Stimulated activated CD4-positive, alpha-beta T cell treated with anti-CD3 and anti-CD28 coated beads, Interleukin-12 subunit alpha, Interleukin-12 subunit beta, amount 100 ng/mL, for 24 hours (primary cell): ENCODE results near the gene RASSF10.

Source experiments
- DNase-seq, 2 experiments: peaks; one replicate each; pipeline ENCODE4 v3.0.0-alpha.2; 2020; ENCODE audit warnings: low read depth in 2 of 2

RASSF10 gene

GRCh38 chr11:13008625-13009475, at the start of gene RASSF10:
Gene RASSF10 (plus strand): TSS chr11:13009316. CDS start chr11:13009577, 261 bp downstream.
- peak in 1 of 2 experiments; percentile 34 for DNase-seq

- DNase-seq: no peak
Observed at GRCh38 chr11:12961615-12962014, 47.5 kb upstream of the RASSF10 start.

- no peak for DNase-seq
Observed at GRCh38 chr11:12962306-12962705, 46.8 kb upstream of the RASSF10 start.

- no peak for DNase-seq
Observed at GRCh38 chr11:12963051-12963450, 46.1 kb upstream of the RASSF10 start.

GRCh38 chr11:12963792-12964536, 45.2 kb upstream of the RASSF10 start:
- DNase-seq: peak; percentile 13 to 54

- no peak for DNase-seq
Observed at GRCh38 chr11:12964650-12965049, 44.5 kb upstream of the RASSF10 start.

- DNase-seq: no peak
Observed at GRCh38 chr11:12966002-12966401, 43.1 kb upstream of the RASSF10 start.

DNA sequence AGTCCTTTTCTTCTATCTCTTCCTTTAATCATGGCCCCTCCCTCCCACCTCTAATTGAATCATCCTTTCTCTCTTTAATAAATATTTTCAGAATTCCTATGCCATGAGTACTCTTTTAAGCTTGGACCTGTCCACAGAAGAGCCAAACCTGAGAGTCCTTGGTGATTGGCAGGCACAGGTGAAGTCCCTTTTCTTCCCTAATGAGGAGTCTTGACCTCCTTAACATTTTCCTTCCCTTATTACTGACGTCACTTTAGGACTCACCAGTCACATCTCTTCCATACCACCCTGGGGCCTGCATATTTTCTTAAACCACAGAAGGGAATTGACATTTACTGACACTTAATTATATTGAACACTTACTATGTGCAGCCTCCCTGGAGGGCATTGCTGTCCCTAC, 41.0 kb upstream of the RASSF10 start:
- no peak for DNase-seq

GRCh38 chr11:12968826-12969225, 40.3 kb upstream of the RASSF10 start:
- DNase-seq: no peak

DNA sequence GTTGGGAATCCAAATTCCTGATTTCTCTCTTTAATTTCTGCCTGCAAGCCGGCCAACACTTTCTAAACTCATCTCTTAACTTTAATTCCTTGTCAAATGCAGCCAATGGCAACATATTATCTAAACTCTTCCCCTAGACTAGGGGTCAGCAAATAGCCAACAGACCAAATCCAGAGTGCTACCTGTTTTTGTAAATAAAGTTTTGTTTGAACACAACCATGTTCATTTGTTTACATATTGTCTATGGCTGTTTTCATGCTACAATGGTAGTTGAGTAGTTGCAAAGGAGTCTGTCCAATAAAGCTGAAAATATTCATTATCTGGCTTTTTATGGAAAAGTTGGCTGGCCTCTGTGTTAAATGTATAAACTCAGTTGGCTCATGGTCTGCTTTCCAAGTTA, 37.2 kb upstream of the RASSF10 start:
- DNase-seq: no peak

GRCh38 chr11:12973528-12974181, 35.5 kb upstream of the RASSF10 start:
- DNase-seq: no peak

GRCh38 chr11:12975195-12975594, 33.9 kb upstream of the RASSF10 start:
- no peak for DNase-seq

- DNase-seq: no peak
Observed at GRCh38 chr11:12979928-12980689, 29.0 kb upstream of the RASSF10 start.

GRCh38 chr11:12981676-12982522, 27.2 kb upstream of the RASSF10 start:
- DNase-seq: no peak

DNA sequence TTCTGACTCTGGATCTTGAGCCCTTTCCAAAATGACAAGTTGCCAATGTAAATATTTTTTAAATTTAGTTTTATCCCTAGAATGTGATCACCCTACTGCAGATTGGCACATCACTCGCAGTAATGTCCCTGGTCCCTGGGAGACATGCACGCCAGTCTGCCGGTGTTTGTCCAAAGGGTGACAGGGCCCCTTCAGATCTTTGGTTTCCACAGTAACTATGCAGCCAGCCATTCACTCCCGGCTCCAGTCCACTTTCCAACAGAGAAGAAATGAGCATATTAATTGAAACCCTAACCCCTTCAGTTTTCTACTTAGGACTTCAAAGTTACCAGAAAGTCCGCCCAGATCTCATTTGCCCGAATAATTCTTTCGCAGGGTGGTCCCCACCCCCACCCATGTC, 25.8 kb upstream of the RASSF10 start:
- no peak for DNase-seq

DNA sequence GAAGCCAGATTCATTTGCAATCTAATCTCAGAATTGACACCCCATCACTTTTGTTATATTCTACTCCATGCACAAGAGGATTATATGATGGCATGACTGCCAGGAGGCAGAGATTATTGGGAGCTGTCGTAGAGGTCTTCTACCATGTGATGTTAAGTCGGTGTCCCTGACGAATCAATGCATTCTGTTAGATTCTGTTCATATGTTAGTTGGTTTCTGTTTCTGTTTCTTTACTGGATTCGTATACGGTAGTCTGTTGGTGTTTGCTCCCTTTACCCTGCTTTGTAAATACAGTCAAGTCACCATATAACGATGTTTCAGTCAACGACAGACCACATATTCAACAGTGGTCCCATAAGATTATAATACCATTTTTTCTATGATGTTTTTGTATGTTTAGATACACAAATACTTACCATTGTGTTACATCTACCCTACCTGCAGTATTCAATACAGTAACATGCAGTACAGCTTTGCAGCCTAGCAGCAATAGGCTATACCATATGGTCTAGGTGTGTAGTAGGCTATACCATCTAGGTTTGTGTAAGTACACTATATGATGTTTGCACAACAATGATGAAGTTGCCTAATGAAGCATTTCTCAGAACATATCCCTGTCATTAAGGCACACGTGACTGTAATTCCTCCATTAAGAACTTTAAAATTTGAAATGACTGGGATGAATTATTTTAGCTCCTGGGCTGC, 22.8 kb upstream of the RASSF10 start:
- no peak for DNase-seq

DNA sequence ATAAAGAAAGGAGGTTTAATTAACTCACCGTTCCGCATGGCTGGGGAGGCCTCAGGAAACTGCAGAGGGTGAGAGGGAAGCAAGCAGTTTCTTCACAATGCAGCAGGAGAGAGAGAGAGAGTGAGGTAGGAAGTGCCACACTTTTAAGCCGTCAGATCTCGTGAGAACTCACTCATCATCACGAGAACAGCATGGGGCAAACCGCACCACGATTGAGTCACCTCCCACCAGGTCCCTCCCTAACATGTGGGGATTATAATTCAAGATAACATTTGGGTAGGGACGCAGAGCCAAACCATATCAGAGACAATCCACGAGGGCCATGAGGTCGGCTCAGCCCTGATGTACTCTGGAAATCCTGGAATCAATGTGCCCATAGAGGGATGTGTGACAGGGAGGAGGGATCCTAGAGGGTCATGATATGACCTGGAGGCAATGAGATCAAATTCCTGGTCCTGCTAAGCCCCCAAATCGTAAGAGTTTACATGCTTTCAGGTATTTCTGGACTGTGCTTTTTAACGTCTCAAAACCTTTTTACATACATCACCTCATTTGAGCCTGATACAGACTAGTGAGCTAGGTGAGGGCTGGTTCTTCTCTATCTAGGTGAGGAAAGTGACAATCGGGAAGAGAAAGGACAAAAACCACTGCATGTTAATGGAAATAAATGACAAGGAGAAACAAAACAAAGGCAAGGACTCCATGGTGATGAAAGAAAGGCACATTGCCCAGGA, 19.5 kb upstream of the RASSF10 start:
- no peak for DNase-seq

DNA sequence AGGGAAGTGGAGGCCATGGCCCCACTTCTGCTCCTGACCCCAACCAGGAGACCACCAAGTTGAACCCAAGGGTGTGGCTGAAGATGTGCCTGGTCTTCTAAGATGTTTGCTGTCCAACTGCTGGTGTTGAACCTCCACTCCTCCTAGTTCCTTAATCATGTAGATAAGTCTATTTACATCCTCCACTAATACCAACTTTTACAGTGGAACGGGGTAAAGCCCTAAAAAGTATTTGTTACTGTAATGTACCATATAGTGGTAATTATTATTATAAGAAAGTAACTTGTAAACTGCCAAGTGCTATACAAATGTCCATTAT, 19.0 kb upstream of the RASSF10 start:
- no peak for DNase-seq

GRCh38 chr11:12991426-12991825, 17.7 kb upstream of the RASSF10 start:
- DNase-seq: no peak

- no peak for DNase-seq
Observed at GRCh38 chr11:12993626-12994025, 15.5 kb upstream of the RASSF10 start.
